ENCODE results near the gene LRRC45.
"Not testable (repeated sequence)": the region's sequence is repeated elsewhere in the genome, so short reads cannot be mapped to it uniquely, and the experiment has no call there.

Gene LRRC45

DNA sequence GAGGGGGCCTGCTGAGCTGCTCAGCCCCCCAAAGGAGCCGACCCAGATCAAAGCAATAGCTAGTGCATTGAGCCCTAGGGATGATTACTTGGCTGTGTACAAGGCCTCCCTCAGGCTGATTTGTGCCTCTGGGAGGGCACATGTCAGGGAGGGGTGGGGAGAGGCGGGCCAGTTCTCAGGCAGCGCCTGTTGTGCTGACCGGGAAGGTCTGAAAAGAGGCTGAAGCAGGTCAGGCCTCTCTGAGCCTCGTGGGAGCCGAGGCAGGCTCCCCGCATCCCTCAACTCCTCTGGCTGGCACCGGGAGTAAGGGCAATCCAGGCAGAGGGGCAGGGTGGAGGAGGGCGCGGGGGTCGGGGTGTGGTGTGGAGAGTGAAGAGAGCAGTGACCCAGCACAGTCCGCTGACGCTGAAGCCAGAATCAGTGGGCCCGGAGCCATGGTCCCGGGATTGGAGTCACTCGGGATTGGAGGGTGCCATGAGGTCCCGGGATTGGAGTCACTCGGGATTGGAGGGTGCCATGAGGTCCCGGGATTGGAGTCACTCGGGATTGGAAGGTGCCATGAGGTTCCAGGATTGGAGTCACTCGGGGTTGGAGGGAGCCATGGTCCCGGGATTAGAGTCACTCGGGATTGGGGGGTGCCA lies 11.4 kb downstream of the LRRC45 start:
- no peak for DNase-seq (ENCODE audit: low spot score)

DNA sequence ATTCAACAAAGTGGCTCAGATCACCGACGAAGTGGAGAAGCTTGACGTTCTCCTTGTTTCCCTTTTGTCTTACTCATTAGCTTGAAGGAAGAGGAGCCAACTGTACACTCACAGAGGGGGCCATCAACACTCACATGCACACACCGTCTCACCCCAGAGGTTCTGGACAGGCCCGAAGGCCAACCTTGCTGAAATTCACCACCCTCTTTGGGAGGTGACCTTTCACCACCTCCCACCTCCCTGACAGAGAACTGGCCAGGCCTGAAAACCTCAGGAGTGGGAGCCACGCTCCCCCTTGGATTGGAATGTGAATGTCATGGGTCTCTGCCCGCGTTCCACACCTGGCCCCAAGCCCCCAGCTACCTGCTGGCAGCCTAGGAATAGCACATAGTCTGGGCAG lies 12.4 kb downstream of the LRRC45 start:
- no peak for DNase-seq (ENCODE audit: low spot score)

DNA sequence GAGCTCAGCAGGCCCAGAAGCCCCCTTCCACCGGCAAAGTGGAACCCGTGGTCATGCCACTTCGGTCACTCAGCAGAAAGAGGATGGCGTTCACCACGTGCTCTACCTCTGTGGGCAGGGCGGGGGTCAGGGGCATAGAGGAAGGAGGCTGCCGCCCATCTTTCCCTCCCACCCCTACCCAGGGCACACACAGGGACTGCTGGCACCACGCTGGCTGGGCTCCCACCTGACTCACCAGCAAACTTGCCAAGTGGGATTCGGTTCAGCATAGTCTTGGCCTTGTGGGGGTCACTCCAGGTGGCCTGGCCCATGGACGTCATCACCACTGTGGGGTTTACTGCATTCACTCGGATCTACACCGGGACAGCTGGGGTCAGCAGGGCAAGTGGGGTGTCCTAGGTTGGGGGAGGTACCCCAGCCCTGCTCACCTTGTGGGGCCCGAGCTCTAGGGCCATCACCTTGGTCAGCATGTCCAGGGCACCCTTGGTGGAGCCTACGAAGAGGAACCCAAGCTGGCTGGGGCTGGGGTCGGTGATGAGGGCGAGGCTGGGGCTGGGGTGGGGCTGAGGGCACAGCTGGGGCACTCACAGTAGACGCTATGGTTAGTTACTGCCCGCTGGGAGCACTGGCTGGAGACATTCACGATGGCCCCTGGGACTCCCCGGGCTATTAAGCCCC lies 13.0 kb downstream of the LRRC45 start:
- DNase-seq (ENCODE audit: low spot score) = no peak

DNA sequence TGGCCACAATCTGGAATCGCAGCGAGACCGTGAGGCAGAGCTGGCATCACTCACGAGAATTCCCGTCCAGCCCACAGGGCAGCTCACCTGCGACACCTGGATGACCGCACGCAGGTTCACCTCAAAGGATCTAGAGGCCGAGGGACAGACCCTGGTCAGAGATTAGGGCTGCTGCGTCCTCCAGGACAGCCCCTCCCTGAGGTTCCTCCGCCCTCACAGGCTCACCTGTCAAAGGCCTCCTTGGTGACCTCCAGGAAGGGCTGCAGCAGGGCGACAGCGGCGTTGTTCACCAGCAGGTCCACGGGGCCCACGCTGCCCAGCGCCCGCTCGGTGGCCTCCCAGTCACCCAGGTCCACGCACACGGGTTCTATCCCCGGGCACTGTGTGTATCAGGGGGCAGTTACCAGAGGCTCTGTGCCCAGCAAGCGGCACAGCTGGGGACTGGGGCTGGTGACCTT lies 13.6 kb downstream of the LRRC45 start:
- no peak for DNase-seq (ENCODE audit: low spot score)

DNA sequence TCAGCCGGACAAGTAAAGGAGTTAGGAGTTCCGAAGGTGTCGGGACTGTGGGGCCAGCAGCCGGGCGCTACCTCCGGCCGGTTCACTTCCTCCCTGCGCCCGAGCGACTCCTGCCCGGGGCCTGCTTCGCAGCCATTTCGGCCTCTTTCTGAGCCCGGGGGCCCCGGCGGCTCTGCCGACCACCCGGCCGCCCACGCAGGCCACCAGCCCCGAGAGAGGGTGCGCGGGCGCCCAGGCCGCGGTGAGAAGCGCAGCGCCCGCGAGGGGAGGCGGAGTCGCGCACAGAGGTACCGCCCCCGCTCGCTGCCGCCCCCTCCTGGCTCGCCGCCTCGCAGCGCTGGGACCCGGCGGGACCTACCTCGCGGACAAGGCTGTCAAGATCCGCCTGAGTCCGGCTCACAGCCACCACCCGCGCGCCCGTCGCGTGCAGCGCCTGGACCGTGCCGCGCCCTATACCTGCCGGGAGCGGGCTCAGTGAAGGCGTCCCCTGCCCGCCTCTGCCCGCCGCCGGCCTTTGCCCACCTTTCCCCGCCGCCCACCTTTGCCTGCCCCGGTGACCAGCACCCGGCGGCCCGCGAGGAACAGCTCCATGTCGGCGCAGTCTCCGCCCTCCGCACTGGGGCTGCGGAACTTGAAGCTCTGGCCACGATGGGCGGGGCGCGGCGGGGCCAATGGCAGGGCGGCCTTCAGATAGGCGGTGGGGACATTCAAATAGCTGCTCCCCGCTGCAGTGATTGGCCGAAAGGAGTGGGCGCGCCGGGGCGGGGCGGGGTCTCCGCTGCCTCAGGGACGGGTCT lies 14.2 kb downstream of the LRRC45 start, which contains the start of gene DCXR:
Gene DCXR, minus strand, starts transcription at position 606 of the 797 bp plus-strand sequence. Its CDS starts 15 bp downstream, at position 591.
- peak; percentile 99 for DNase-seq (ENCODE audit: low spot score)

DNA sequence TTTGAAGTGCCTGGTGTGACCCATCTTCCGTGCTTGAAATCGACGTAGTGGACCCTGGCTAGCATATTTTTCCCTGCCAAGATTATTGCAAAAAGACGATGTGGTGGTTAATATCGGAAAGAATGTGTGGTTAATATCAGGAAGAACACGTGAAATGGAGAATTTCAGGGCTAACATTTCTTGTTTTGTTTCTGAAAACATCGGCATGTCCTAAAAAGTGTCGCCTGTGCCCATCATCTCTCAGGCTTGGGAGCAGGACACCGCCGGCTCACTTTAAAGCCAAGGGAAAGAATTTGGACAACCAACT lies 14.7 kb downstream of the LRRC45 start:
- DNase-seq (ENCODE audit: low spot score) = no peak

DNA sequence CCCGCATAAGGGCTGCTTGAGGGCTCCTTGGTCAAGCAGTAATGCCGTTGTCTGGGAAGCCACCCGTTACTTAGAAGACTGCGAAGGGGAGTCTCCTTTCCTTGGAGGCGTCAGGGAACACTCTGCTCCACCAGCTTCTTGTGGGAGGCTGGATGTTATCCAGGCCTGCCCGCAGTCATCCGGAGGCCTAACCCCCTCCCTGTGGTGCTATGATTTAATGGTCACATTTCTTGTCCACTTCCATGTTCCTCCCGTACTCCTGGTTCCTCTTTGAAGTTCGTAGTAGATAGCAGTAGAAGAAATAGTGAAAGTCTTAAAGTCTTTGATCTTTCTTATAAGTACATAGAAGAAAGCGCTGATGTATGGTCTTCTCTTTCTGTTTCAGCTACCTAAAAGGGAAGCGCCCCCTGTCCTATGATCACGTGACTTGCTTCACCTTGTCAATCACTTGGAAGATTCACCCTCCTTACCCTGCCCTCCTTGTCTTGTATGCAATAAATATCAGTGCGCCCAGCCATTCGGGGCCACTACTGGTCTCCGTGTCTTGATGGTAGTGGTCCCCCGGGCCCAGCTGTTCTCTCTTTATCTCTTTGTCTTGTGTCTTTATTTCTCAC lies 15.8 kb downstream of the LRRC45 start:
- DNase-seq (ENCODE audit: low spot score) = not testable (repeated sequence)

DNA sequence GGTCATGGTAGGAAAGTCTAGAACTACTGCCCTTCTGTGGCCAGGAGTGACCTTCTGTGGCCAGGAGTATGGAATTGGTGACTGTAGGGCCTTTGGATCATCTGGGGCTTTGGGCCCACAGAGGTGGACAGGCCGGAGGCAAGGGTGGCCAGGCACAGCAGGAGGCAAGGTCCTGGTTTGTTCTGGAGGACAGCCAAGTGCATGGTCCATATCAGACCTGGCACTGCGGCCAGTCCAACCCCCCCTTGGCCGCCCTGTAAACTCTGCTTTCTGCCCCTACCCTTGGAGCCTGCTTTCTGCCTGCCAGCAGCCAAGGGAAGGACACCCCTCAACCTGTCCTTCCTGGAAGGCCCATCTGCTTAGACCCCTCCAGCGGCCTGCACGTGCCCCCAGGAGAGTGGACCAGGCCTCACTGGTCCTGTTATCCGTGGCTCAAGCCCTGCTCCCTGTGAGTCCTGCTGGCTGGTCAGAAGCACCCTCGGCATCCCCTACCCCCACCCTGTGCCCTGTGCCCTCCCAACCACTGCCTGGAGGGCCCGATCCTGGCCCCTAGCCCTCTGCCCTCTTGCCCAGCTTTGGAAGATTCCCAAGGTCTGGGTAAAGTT lies 16.7 kb downstream of the LRRC45 start:
- DNase-seq (ENCODE audit: low spot score) = no peak

DNA sequence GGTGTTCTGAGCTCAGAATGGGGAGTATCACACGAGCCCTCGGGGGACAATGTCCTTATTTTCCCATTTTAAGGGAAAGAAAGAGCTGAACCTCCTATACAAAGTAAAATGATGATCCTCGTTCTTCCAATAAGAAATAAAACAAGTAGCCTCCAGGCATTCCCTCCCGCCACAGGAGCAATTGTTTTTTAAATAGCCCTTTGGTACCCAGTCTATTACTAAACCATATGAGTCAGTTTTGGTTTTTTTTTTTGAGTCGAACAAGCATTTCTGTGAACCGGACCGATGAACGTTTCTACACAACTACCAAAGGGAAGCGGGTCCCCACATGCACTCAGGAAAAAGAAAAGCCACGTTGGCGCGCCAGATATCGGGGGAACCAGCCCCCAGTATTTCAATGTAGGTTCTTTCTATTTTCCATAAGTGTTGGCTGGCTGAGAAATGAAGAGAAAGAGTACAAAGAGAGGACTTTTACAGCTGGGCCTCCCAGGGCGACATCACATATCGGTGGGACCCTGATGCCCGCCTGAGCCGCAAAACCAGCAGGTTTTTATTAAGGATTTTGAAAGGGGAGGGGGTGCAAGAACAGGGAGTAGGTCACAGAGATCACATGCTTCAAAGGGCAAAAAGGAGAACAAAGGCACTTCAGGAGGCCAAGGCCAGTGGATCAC lies 18.2 kb downstream of the LRRC45 start:
- DNase-seq (ENCODE audit: low spot score) = no peak

DNA sequence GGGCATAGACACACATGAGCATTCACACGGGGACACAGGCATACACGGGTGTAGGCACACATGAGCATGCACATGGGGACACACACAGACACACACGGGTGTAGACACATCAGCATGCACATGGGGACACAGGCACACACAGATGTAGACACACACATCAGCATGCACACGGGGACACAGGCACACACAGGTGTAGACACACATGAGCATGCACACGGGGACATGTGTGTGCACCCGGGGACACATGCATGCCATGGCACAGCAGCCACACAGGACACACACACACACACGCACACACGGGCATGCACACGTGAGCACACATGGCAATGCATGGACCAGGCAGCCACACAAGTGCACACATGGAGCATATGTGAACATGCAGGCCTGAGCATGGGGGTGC lies 19.5 kb downstream of the LRRC45 start:
- DNase-seq (ENCODE audit: low spot score) = no peak

DNA sequence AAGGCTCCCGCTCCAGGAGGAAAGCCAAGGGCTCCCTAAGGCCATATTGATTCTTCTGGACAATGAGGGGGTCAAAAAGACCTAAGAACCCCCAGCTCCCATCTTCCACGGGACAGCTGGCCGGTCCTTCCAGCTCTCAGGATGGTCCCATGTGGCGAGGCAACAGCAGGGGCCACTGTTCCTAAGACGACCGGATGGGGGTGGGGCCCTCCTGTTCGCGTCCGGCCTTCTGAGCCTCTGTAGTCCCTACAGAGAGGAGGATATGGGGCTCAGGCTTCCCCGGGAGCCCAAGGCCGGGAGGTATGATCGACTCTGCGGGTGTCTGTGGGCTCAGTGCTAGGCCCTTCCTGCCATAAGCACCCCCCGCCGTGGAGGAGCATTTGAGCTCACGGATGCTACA lies 20.4 kb downstream of the LRRC45 start:
- DNase-seq (ENCODE audit: low spot score) = no peak

DNA sequence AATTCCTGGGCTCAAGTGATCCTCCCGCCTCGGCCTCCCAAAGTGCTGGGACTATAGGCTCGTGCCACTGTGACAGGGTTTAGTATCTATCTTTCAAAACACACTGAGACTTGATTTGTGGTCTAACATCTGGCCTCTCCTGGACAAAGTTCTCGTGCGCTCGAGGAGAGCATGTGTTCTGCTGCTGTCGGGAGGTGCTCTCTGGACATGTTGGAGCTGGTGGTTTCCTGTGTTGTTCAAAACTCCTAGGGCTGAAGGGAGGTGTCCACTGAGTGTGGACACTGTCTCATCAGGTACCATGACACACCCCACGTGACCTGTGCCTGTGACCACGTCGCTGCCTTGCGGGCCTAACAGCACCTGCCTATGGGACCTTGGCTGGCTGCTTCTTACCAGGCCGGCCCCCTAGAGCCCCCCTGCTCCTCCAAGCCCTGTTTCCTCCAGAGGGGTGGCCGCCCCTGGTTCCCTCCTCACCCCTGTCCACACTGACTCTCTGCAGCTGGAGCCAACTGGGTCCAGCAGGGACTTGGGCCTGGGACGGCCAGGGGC lies 22.9 kb downstream of the LRRC45 start:
- DNase-seq (ENCODE audit: low spot score) = no peak

DNA sequence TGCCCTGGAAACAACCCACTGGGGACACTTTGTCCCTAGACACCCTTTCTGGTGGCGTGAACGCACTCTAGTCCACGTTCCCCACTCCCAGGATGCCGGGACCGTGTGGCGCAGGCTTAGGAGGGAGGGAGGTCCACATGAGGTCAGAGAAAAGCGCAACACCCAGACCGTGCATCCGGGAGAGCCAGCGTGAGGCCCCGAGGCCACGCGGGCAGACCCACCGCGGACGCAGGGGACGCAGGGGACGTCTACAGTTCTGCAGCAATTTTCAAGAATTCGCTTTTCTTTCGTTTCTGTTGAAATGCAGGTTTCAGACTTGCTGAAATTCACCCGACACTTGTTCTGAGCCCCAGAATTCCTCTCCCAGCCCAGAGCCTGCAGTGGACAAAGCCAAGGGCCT lies 23.8 kb downstream of the LRRC45 start:
- no peak for DNase-seq (ENCODE audit: low spot score)

DNA sequence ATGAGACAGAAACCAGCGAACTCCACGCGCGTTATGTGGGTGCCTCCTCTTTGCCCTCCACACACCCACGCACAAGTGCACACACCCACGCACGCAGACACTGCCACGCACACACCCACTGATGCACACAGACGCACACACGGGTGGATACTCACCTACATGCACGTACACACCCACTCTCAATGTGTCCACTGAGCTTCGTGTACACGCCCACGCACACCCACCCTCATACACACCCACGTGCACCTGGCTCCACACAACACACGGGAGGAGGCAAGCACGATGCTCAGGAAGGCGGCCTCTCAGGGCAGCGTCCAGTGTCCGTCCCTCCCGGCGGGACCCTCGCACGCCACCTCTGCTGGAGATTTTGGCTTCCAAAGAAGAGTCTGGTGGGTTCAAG lies 24.3 kb downstream of the LRRC45 start:
- no peak for DNase-seq (ENCODE audit: low spot score)

DNA sequence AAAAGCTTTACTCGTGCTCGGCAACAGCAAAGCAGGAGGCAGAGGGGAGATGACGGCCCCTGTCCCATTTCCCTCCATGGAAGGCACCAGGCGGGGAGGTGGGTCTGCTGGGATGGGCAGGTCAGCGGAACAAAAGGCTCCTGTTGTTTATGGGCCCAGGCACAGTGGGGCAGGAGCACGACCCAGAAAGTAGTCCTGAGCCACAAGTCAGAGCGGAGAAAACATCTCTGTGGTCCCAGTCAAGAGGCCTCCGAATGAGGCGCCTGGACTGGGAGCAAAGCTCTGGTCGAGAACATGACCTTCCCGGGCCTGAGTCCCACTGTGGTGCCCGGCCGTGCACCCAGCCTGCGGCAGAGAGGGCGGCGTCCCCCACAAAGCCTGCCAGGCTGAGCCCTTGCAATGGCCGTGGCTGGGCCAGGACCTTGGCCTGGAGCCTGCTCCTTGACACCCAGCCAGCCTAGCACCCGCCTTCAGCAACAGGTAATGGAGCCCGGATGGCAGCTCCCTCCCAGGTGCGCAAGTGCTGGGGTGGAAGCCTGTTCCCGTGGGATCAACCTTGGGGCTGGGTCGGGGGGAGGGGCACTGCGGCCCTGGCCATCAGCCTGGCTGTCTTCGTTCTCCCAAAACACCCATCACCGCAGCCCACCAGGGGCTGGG lies 24.9 kb downstream of the LRRC45 start:
- no peak for DNase-seq (ENCODE audit: low spot score)

DNA sequence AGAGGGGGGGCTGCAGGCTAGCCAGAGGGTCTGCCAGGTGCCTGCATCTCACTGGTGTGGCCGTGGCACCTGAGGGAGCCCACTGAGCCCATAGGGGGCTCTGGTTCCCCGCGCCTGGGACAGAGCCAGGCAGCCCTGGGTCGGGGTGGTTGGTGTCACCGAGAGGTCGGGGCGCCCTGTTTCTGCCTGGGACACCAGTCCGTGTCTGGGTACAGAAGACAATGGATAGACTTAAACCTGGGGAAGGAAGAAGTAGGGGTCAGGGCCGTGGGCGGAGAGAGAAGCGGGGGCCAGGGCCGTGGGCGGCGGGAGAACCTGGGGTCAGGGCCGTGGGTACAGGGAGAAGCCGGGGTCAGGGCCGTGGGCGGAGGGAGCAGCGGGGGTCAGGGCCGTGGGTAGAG lies 25.5 kb downstream of the LRRC45 start:
- no peak for DNase-seq (ENCODE audit: low spot score)

DNA sequence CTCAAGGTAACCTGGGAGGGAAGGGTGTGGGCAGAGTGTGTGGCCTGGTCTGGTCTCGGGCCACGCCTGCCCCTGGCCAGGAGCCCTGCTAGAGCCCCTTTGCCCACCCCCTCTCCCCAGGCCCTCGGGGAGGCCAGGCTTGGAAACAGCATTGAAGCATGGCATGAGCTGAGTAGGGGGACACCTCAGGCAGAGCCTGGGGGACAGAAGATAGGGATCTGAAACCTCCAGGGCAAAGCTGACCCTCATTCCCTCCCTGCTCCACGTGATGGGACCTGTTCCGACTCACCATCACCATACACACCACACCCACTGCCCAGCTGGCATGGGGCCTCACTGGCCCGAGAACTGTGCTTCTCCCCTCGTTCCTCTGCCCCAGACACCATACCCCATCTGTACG lies 26.0 kb downstream of the LRRC45 start:
- DNase-seq (ENCODE audit: low spot score) = no peak

DNA sequence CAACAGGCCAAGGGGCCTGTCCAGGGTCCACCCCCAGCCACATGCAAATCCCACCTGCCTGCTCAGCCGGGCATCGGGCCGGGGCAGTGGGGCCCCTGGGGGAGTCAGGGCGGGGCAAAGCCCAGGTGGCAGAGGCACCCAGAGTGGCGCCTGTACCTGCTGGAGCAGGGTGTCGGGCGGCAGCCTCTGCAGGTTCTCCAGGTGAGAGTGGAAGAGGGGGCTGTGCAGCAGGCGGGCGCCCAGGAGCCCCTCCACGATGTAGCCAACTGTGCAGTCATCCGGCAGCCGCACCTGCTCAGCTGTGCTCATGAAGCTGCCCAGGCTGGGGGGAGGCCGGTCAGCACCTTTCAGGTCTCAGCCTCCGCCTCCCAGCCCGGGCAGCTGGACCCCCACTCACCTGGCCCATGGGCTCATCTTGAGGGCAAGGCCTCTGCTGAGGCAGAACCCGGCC lies 26.4 kb downstream of the LRRC45 start:
- DNase-seq (ENCODE audit: low spot score) = no peak

DNA sequence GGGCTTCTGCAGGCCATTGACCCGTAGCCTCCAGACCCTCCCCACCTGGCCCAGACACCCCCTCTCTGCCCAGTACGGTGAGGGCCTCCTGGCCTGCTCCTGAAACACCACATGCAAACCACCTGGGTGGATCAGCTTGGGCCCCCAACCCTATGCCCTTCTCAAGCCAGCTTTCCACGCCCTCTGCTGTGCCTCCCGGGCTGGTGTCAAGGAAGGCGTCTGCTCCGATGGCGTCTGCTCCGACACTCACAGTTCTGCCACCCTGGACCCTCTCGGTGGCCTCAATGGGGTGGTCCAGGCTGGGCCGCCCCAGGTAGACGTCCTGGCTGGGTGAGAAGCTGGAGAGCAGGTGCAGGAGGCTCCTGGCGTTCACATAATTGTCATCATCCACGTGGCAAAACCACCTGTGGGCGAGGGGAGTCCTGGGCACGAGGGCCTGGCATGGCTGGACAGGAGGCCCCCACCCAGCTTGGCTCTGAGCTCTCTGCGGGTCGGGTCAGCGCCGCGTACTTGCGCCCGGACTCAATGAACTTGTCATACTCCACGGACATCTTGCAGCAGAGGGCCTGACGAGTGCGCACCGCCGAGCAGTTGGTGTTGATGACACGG lies 27.2 kb downstream of the LRRC45 start:
- DNase-seq (ENCODE audit: low spot score) = no peak

Data from D341Med (cell line).